MM.1S (cell line): Measurements from ENCODE around the gene R3HDM1.
A peak's percentile ranks its signal among the peaks of the same experiment; 100 is the strongest.

Experiments
- DNase-seq: peaks from one replicate; pipeline ENCODE4 v3.0.0-alpha.2; 2015
- H2AFZ ChIP-seq: fragments of 300-600 bp; sonication (generic); 2 replicates; pipeline ENCODE4 v1.6.0; 2016; ENCODE audit warnings: antibody characterized with exemption, low read length
- H3F3A ChIP-seq: fragments of 300-600 bp; sonication (generic); 2 replicates; pipeline ENCODE4 v1.6.1; 2016; ENCODE audit warnings: mild to moderate bottlenecking, antibody characterized with exemption, low read length, moderate library complexity, mixed read lengths; ENCODE audit not compliant: insufficient read depth
- H3K27ac ChIP-seq: fragments of 300-600 bp; sonication (generic); 2 replicates; pipeline ENCODE4 v1.5.1; 2016; ENCODE audit warnings: mild to moderate bottlenecking, low read length
- H3K27me3 ChIP-seq: fragments of 300-600 bp; sonication (generic); replicated peaks from 2 replicates; pipeline ENCODE4 v1.6.0; 2016; ENCODE audit warnings: low read length; ENCODE audit not compliant: insufficient read depth
- H3K36me3 ChIP-seq: fragments of 300-600 bp; sonication (generic); replicated peaks from 2 replicates; pipeline ENCODE4 v1.6.1; 2016; ENCODE audit warnings: mild to moderate bottlenecking, low read length, mixed read lengths; ENCODE audit not compliant: insufficient read depth
- H3K4me1 ChIP-seq: fragments of 300-600 bp; sonication (generic); 2 replicates; pipeline ENCODE4 v1.6.1; 2016; ENCODE audit warnings: low read length, mixed read lengths
- H3K4me2 ChIP-seq: fragments of 300-600 bp; sonication (generic); 2 replicates; pipeline ENCODE4 v1.6.0; 2016; ENCODE audit warnings: low read depth, low read length
- H3K4me3 ChIP-seq: fragments of 300-600 bp; sonication (generic); 2 replicates; pipeline ENCODE4 v1.5.1; 2016; ENCODE audit warnings: low read length, mixed read lengths
- H3K79me2 ChIP-seq: fragments of 300-600 bp; sonication (generic); 2 replicates; pipeline ENCODE4 v1.6.1; 2016; ENCODE audit warnings: mixed run types, low read length, mixed read lengths
- H3K9ac ChIP-seq: fragments of 300-600 bp; sonication (generic); 2 replicates; pipeline ENCODE4 v1.6.1; 2016; ENCODE audit warnings: low read length, mixed read lengths
- H3K9me2 ChIP-seq: fragments of 300-600 bp; sonication (generic); replicated peaks from 2 replicates; pipeline ENCODE4 v1.6.1; 2016; ENCODE audit warnings: mild to moderate bottlenecking, low read length, mixed read lengths; ENCODE audit not compliant: insufficient read depth
- H3K9me3 ChIP-seq: fragments of 300-600 bp; sonication (generic); replicated peaks from 2 replicates; pipeline ENCODE4 v1.6.1; 2016; ENCODE audit warnings: mild to moderate bottlenecking, low read length, mixed read lengths; ENCODE audit not compliant: insufficient read depth
- H4K20me1 ChIP-seq: fragments of 300-600 bp; sonication (generic); 2 replicates; pipeline ENCODE4 v1.6.1; 2016; ENCODE audit warnings: mild to moderate bottlenecking, low read length, moderate library complexity, mixed read lengths; ENCODE audit not compliant: insufficient read depth
- CTCF ChIP-seq: fragments of 300-600 bp; sonication (generic); IDR thresholded peaks from 2 replicates; pipeline ENCODE4 v1.5.1; 2016; ENCODE audit warnings: antibody characterized with exemption, low read length, mixed read lengths
- EZH2 ChIP-seq: fragments of 300-600 bp; sonication (generic); optimal IDR thresholded peaks from 2 replicates; pipeline ENCODE3; 2017; ENCODE audit warnings: low read depth, mild to moderate bottlenecking, antibody characterized with exemption, low read length, mixed read lengths
- EZH2phosphoT487 ChIP-seq: fragments of 300-600 bp; sonication (generic); IDR thresholded peaks from 2 replicates; pipeline ENCODE4 v1.6.1; 2018; ENCODE audit warnings: antibody characterized with exemption, low read length

R3HDM1 gene

GRCh38 chr2:135581282-135581681 is 50.0 kb downstream of the R3HDM1 start:
- Histone ChIP-seq H3K4me1 (peaks cover 4% of the 10 kb centered on the region), H3K4me3 (no peak overlapping the region), H3K9ac (no peak overlapping the region), H3K27ac (no peak overlapping the region), H3K79me2 (peaks cover 13% of the 10 kb centered on the region), H3K9me3 (no peaks in the 10 kb centered on the region), H2AFZ (no peak overlapping the region), H3K4me2 (no peak overlapping the region), H3K27me3 (no peaks in the 10 kb centered on the region), H4K20me1 (no peaks in the 10 kb centered on the region), H3K9me2 (no peaks in the 10 kb centered on the region), H3K36me3 (no peaks in the 10 kb centered on the region), H3F3A (no peaks in the 10 kb centered on the region; the same call in 1 of the 2 replicates)
- no peak for DNase-seq
- no peak for TF ChIP-seq EZH2
- TF ChIP-seq CTCF: no peak
- no peak for TF ChIP-seq EZH2phosphoT487

- Histone ChIP-seq H4K20me1 (no peaks in the 10 kb centered on the region), H3K27me3 (no peaks in the 10 kb centered on the region), H3K9me3 (no peaks in the 10 kb centered on the region), H3F3A (no peaks in the 10 kb centered on the region; the same call in 1 of the 2 replicates), H3K79me2 (peaks cover 13% of the 10 kb centered on the region), H3K4me1 (peaks cover 15% of the 10 kb centered on the region), H3K4me3 (no peak overlapping the region), H2AFZ (no peak overlapping the region), H3K9me2 (no peaks in the 10 kb centered on the region), H3K36me3 (no peaks in the 10 kb centered on the region), H3K9ac (no peak overlapping the region), H3K27ac (no peak overlapping the region), H3K4me2 (no peak overlapping the region)
- no peak for DNase-seq
- TF ChIP-seq EZH2phosphoT487 (no peak), CTCF (no peak), EZH2 (no peak)
These were observed 51.1 kb downstream of the R3HDM1 start for GRCh38 chr2:135582383-135582782.

GRCh38 chr2:135585586-135585985 is 54.3 kb downstream of the R3HDM1 start:
- H3K9me3 ChIP-seq: no peaks in the 10 kb centered on the region
- no peak overlapping the region for H3K4me3 ChIP-seq
- no peaks in the 10 kb centered on the region for H3K27me3 ChIP-seq
- H3K36me3 ChIP-seq: no peaks in the 10 kb centered on the region
- H3K9ac ChIP-seq: no peak overlapping the region
- TF ChIP-seq EZH2phosphoT487 (no peak), EZH2 (no peak), CTCF (peak; percentile 24)
- no peak overlapping the region for H3K4me2 ChIP-seq
- H3K27ac ChIP-seq: no peak overlapping the region
- H3K4me1 ChIP-seq: peaks cover 41% of the 10 kb centered on the region
- H2AFZ ChIP-seq: no peak overlapping the region
- H3F3A ChIP-seq: peaks cover 16% of the 10 kb centered on the region
- H3K9me2 ChIP-seq: no peaks in the 10 kb centered on the region
- DNase-seq: no peak
- H4K20me1 ChIP-seq: no peaks in the 10 kb centered on the region
- peaks cover 19% of the 10 kb centered on the region for H3K79me2 ChIP-seq
